NB4 (cell line): ENCODE data around the gene ZNF2.

Source experiments
- CTCF ChIP-seq: IDR thresholded peaks from one replicate; pipeline ENCODE4 v1.5.1; 2012; ENCODE audit warnings: low read depth, low read length
- MAX ChIP-seq: IDR thresholded peaks from 2 replicates; pipeline ENCODE4 v1.6.1; 2011; ENCODE audit warnings: low read depth, low read length
- POLR2A ChIP-seq: IDR thresholded peaks from 2 replicates; pipeline ENCODE4 v1.6.1; 2011; ENCODE audit warnings: mild to moderate bottlenecking; ENCODE audit not compliant: insufficient read length; ENCODE audit errors: extremely low read depth

DNA sequence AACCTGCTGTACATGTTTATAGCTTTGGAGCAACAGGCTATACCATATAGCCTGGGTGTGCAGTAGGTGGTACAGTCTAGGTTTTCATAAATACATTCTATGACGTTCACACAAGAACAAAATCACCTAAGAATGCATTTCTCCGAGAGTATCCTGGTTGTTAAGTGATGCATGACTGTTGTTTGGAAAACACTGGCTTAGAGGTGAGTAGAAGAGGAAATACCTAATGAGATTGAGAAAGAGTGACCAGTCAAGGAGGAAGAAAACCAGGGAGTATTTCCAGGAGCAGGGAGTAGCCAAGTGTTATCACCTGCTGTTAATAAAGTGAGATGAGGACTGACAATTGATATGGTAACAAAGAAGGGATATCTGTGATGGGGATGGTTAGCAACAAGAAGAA is 38.8 kb downstream of the ZNF2 start:
- TF ChIP-seq POLR2A, result no peak
- TF ChIP-seq CTCF, result no peak
- TF ChIP-seq MAX, result no peak
